Measurements from ENCODE around the gene GRB14.

DNA sequence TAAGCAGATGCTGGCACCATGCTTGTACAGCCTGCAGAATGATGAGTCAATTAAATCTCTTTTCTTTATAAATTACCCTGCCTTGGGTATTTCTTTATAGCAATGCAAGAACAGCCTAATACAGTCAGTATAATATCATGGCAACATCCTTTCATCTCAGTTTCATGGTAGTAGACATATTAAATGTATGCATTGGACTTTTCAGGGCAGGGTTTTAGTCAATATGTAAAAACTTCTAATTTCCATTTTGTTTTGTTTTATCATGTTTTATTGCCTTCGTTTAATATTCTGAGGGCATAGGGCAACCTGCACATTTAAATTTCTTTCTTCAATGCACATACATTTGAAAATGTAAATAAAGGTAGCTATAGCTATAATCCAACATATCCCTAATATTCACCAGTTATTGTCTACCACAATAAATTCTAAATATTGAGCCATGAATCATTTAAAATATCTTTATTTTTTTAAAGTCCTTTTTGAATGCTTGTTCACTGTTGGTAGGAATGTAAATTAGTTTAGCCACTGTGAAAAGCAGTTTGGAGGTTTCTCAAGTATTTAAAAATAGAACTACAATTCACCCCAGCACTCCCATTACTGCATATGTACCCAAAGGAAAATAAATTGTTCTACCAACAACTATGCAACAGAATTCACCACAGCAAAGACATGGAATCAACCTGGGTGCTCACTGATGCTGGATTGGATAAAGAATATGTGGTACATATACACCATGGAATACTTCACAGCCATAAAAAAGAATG, 41.8 kb upstream of the GRB14 start:
- TF ChIP-seq TCF7 (CRISPR knock-in tag; IDR thresholded peaks at IDR 0.05; ENCODE audit: low read depth) (no peak), CBFB (CRISPR knock-in tag; IDR thresholded peaks at IDR 0.05; ENCODE audit: low read depth) (no peak), NR2C2 (CRISPR knock-in tag; IDR thresholded peaks at IDR 0.05) (no peak), FOXJ3 (CRISPR knock-in tag; IDR thresholded peaks at IDR 0.05; ENCODE audit: borderline replicate concordance) (no peak), ZNF416 (CRISPR knock-in tag; IDR thresholded peaks at IDR 0.05) (no peak), ETV6 (CRISPR knock-in tag; IDR thresholded peaks at IDR 0.05) (no peak), SP1 (CRISPR knock-in tag; conservative IDR thresholded peaks at IDR 0.05) (no peak), NFYB (CRISPR knock-in tag; conservative IDR thresholded peaks at IDR 0.05; ENCODE audit: low read depth) (no peak)
- TF ChIP-seq, protein P1, sequence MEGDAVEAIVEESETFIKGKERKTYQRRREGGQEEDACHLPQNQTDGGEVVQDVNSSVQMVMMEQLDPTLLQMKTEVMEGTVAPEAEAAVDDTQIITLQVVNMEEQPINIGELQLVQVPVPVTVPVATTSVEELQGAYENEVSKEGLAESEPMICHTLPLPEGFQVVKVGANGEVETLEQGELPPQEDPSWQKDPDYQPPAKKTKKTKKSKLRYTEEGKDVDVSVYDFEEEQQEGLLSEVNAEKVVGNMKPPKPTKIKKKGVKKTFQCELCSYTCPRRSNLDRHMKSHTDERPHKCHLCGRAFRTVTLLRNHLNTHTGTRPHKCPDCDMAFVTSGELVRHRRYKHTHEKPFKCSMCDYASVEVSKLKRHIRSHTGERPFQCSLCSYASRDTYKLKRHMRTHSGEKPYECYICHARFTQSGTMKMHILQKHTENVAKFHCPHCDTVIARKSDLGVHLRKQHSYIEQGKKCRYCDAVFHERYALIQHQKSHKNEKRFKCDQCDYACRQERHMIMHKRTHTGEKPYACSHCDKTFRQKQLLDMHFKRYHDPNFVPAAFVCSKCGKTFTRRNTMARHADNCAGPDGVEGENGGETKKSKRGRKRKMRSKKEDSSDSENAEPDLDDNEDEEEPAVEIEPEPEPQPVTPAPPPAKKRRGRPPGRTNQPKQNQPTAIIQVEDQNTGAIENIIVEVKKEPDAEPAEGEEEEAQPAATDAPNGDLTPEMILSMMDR (IDR thresholded peaks at IDR 0.05), result no peak
- TF ChIP-seq, protein P2, sequence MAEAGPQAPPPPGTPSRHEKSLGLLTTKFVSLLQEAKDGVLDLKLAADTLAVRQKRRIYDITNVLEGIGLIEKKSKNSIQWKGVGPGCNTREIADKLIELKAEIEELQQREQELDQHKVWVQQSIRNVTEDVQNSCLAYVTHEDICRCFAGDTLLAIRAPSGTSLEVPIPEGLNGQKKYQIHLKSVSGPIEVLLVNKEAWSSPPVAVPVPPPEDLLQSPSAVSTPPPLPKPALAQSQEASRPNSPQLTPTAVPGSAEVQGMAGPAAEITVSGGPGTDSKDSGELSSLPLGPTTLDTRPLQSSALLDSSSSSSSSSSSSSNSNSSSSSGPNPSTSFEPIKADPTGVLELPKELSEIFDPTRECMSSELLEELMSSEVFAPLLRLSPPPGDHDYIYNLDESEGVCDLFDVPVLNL (CRISPR knock-in tag; IDR thresholded peaks at IDR 0.05; ENCODE audit: borderline replicate concordance, low read depth), result no peak
- TF ChIP-seq, protein P3, sequence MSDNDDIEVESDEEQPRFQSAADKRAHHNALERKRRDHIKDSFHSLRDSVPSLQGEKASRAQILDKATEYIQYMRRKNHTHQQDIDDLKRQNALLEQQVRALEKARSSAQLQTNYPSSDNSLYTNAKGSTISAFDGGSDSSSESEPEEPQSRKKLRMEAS (CRISPR knock-in tag; IDR thresholded peaks at IDR 0.05), result no peak
- TF ChIP-seq, protein P4, sequence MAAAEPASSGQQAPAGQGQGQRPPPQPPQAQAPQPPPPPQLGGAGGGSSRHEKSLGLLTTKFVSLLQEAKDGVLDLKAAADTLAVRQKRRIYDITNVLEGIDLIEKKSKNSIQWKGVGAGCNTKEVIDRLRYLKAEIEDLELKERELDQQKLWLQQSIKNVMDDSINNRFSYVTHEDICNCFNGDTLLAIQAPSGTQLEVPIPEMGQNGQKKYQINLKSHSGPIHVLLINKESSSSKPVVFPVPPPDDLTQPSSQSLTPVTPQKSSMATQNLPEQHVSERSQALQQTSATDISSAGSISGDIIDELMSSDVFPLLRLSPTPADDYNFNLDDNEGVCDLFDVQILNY (CRISPR knock-in tag; IDR thresholded peaks at IDR 0.05), result no peak
- TF ChIP-seq, protein P5, sequence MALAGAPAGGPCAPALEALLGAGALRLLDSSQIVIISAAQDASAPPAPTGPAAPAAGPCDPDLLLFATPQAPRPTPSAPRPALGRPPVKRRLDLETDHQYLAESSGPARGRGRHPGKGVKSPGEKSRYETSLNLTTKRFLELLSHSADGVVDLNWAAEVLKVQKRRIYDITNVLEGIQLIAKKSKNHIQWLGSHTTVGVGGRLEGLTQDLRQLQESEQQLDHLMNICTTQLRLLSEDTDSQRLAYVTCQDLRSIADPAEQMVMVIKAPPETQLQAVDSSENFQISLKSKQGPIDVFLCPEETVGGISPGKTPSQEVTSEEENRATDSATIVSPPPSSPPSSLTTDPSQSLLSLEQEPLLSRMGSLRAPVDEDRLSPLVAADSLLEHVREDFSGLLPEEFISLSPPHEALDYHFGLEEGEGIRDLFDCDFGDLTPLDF (CRISPR knock-in tag; IDR thresholded peaks at IDR 0.05), result no peak
